NCI-H2029 treated with DMSO at 0.1 percent for 48 hours (cell line): ENCODE data around the gene ZG16B.

Experiments used
- DNase-seq: peaks from one replicate; lab custom pipeline; 2025; lab: John Stamatoyannopoulos, UW

ZG16B gene, protein sequence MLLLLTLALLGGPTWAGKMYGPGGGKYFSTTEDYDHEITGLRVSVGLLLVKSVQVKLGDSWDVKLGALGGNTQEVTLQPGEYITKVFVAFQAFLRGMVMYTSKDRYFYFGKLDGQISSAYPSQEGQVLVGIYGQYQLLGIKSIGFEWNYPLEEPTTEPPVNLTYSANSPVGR

DNA sequence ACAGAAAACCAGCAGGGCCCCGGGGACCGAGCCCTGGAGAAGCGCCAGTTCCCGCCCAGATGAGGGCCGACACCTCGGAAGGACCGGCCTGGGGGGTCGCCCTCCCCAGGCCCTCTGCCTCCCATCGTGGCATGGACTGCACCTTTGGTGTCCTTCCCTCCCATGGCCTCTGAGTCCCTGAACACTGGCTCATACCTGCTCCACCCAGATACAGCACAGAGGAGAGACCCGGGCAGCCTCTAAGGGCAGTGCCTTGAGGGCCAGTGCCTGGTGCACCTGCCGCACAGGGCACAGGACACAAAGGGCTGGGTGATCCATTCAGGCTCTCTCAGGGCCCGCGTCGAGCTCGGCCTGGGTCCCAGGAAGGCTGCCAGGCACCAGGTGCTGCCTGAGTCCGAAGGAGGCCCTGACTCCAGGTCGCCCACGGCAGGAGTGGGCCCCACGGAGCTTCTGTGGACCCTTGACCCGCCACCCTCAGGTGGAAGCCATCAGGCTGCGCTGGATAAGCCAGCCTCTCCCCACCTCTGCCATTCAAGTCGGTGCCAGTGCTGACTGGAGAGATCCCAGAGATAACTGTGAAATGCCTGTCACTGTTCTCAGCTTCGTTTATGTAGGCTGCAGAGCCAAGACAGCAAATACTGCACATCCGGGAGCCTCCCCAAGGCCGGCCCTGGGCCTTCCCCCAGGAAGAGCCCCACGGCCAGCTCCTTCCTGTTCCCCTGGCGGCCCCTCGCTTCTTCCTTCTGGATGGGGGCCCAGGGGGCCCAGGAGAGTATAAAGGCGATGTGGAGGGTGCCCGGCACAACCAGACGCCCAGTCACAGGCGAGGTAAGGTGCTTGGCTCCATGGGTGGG is at the start of gene ZG16B:
Gene ZG16B, plus strand, starts transcription at position 803 of the 854 bp plus-strand sequence. CDS start 139 bp downstream, outside the sequence.
- DNase-seq: no peak

DNA sequence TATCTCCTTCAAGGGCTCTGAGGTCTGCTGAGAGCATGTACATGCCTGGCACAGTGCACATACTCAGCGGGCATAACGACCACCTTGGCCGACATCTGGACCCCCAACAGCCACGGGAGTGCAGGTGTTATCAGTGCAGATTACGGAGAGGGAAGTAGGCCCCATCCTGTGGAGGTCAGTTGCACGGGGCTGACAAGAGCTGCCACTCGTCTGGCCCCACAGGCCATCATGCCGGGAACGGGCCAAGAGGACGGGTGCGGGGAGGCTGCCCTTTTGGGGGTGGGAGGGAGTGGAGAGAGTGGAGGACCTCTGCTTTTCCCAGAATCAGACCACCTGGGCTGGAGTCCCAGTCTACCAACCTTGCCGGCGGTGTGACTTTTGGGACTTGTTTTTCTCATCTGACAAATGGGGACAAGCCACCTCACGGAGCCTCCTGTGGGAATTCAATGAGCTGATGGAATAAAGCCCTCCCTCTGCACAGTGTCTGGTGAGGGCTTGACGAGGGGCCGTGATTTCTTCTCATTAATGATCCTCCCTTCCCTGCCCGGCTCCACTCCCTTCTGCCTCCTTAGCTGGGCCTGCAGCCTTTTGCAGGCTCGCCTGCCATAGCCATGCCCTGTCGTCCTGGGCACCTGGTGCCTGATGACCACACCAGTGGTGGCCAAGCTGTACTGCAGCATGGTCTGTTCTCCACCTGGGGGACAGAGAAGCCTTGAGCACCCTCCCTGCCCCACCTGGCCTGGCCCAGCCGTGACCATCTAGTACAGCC is 47.3 kb upstream of the ZG16B start:
- DNase-seq: no peak

DNA sequence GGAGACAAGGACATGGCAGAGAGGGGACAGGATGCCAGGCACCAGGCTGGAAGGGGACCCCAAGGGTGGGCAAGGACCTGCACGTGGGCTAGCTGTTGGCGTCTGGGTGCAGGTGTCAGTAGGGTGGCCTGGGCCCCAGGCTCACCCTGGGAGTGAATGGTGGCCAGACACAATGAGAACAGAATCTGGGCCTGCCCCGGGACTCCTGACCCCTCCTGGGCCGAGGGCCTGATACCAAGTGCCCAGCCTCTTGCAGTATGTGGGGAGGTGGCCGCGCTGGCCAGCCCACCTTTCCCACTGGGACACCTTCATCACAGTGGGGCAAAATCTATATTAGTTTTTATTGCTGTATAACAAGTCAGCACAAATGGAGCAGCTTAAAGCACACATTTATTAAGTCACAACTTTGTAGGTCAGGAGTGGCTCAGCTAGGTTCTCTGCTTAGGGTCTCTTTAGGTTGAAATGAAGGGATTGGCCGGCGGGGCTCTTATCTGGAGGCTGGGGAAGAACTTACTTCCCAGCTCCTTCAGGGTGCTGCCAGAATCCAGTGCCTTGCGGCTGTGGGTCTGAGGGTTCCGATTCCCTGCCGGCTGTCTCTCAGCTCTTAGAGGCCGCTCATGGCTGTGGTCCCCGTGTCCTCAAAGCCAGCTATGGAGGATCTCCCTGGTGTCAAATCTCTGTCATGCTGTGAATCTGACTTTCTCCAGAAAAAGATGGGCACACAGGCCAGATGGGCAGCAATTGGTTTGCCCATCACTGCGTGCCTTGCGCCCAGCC is 46.3 kb upstream of the ZG16B start:
- no peak for DNase-seq

DNA sequence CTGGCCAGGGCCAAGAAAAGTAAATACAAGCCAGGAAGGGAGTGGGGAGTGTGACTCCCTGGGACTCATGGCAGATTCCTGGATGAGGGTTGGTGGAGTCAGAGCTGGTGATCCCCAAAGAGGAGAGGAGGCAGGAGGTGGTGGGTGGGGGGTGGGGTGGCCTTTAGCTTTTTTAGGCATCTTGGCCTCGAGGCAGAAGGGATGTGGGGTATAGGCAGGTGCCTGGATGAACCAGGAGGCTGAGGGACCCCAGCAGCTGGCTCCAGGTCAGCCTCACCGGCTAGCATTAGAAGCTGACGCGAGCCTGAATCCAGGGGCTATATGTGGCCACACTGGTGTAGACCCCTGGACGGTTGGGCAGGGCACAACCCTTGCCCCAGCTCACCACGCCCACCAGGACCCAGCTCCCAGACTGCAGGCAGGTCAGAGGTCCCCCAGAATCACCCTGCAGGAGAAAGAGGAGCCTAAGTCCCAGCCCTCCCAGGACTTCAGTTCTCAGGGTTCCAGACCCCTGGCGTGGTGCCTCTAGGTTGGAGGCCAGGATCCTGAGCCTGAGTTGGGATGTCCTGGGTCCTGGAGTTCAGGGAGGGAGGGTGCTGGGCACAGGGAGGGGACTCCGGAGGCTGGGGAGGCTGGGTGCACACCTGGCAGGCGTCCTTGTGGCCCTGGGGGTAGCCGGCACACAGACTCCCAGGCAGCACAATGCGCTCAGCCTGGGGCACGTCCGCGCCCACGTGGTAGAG is 45.6 kb upstream of the ZG16B start:
- DNase-seq: no peak

DNA sequence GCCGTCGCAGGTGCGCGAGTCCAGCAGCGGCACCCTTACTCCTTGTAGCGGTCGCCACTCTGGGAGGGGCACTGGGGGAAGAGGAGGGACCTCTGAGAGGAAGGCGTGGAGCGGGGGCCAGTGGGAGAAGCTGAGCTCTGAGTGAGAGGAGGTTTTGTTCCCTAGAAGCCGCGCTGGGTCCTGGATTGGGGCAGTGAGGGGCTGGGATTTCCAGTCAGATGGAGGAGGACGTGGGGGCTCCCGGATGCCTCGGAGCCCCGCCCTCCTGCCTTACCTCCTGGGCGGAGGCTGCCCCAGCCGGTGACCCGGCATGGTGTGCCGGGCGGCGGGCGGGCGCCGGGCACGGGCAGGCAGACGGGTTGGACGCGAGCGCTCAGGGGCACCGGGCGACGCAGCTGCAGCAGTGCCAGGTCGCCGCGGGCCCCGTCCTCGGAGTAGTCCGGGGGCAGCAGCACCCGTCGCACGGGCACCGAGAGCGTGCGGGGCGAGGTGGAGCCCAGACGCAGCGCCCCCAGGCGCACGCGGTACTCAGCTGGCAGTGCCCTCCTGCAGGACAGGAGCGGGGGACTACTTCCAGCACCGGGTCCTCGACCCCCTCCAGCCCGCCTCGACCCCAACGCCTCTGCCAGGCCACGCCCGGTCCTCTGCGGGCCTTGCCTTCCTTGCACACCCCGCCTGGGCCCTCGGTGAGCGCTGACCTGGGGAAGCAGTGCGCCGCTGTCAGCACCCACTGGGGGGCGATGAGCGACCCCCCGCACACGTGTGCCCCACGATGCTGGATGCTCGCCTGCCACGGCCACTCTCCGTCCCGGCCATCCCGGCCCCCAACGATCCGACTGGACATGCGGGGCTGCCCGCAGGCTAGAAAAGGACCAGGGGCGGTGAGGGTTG is 44.8 kb upstream of the ZG16B start:
- DNase-seq: no peak

DNA sequence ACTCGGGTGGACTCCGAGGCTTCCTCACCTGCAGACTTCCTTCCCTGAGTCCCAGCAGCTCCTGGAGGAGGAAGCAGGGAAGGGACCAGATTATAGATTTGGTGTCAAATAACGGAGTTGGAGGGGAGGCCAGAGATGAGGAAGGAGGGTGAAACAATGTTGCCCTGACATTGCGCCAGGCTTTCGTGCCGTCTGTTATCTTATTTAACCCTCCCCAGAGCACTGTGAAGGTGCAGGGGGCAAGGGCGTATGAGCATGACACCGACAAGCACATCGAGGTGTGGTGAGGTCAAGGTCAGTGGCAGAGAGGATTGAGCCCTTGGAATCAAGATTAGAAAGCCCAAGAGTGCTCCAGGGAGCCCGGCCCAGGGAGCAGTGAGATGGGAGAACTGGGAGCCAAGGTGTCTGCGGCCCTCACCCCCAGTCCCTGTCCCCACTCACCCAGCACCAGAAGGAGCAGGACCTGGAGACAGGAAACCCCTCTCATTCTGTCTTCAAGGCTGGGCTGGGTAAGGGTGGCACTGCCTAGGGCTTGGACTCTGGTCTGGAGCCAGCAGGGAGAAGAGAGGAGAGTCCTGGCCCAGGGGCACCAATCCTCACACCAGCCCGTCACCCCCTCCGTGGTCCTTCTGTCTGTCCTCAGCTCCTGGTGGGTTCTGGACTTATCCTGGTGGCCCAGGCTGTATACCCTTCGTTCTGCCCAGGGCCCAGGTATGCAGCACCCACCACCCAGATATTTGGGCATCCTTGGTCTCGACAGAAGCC is 43.9 kb upstream of the ZG16B start:
- DNase-seq: peak; percentile 4

DNA sequence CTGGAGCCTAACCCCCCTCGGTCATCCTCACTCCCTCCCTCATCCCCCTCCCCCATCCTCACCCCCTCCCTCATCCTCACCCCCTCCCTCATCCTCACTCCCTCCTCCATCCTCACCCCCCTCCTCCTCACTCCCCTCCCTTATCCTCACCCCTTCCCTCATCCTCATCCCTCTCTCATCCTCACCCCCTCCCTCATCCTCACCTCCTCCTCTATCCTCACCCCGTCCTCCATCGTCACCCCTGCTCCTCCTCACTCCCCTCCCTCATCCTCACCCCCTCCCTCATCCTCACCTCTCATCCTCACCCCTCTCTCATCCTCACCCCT is 43.3 kb upstream of the ZG16B start:
- DNase-seq: no peak

DNA sequence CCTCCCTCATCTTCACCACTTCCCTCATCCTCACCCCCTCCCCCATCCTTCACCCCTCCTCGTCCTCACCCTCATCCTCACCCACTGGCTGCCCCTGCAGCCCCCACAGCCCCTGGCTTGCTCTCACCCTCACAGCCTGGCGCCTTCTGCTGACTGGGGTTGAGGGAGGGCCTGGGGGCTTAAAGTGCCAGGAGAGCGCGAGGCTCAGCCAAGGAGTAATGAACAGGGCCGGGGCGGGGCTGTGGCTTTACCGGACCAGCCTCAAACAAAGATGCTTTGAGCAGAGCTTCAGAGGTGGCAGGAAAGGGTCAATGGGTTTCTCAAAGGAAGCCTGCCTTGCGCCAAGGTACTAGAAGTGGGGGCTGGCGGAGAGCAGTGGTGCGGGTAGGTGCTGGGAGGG is 42.7 kb upstream of the ZG16B start, which contains the start of gene PRSS33:
Gene PRSS33, minus strand, starts transcription at position 155 of the 400 bp plus-strand sequence. CDS start 1,013 bp downstream, outside the sequence.
- no peak for DNase-seq

DNA sequence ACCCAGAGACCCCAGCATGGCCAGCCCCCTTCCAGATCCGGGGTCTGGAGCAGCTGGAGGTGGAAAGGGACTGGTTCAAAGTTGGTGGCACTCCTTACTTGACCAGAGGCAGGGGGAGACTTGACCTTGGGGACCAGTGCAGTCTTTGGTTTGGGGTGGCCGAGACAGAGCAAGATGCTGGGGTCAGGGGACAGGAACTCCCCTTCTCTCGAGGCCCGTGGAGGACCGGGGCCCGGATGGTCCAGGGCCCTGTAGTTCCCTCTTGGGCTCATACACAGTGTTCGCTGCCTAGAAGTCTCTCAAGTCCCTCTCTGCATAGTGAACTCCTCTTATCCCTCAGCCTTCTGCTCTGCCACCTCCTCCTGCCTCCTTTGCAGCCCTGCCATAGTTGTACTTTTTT is 42.1 kb upstream of the ZG16B start:
- DNase-seq: no peak

DNA sequence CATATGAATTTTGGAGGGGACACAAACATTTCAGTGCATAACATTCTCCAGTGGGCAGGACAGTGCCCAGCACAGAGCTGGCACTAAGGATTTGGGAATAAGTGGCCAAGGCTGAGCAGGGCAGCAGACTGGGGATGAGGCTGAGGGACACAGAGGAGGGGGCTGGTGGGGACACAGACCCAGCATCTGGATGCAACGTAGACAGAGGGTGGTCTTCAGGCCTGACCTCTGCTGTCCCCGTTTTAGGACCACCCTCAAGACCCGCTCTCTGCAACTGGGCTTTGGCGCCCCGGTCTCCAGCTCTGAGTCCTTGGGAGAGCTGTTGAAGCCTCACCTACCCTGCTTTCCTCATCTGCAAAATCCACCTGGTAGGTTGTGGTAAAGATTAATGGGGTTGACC is 39.5 kb upstream of the ZG16B start:
- no peak for DNase-seq

DNA sequence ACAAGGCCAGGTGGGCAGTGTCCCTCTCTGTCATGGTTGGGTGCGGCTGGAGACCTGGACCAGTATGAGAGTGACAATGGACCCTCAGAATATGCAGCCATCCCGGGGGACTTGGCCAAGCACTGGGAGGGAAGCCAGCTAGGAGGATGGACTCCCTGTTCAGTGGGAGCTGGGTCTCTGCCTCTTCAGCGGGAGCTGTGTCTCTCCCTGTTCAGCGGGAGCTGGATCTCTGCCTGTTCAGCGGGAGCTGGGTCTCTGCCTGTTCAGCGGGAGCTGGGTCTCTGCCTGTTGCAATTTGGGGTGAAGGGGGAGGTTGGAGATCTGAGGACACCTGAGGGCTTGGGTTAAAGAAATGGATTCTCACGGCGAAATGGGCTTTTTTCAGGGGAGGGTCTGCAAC is 38.9 kb upstream of the ZG16B start:
- no peak for DNase-seq

DNA sequence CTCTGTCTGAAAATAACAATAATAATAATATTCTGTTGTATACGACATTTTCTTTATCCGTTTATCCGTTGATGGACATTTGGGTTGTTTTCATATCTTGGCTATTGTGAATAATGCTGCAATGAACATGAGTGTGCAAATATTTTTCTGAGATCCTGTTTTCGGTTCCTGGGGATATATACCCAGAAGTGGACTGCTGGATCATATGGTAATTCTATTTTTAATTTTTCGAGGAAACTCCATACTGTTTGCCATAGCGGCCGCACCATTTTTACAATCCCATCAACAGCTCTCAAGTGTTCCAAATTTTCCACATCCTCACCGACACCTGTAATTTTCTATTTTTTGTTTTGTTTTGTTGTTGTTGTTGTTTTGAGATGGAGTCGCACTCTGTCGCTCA is 37.2 kb upstream of the ZG16B start:
- DNase-seq: no peak

DNA sequence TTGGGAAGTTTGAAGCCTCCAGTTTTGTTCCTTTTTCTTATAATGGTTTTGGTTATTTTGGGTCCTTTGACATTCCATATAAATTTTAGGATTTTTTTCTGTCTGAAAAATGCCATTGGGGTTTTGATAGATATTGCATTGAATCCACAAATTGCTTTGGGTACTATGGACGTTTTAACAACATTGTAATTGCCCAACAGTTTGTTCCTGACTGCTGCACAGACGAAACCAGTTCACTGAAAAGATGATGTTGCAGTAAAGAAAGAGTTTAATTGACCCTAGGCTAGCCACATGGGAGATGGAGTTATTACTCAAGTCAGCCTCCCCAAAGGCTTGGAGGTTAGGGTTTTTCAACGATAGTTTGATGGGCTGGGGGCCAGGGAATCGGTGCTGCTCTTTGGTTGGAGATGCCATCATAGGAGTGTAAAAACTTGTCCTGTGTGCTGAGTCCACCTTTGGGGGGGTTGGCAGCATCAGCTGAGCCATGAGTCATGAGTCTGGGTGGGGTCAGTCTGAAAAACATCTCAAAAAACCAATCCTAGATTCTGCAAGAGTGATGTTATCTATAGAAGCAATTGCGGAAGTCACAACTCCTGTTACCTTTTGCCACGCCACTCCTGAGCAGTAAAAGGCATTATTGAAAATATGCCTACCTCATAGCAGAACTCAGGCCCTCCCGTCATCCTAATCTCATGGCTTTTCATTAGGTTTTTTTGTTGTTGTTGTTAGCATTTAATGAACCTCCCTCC is 34.5 kb upstream of the ZG16B start:
- DNase-seq: no peak

DNA sequence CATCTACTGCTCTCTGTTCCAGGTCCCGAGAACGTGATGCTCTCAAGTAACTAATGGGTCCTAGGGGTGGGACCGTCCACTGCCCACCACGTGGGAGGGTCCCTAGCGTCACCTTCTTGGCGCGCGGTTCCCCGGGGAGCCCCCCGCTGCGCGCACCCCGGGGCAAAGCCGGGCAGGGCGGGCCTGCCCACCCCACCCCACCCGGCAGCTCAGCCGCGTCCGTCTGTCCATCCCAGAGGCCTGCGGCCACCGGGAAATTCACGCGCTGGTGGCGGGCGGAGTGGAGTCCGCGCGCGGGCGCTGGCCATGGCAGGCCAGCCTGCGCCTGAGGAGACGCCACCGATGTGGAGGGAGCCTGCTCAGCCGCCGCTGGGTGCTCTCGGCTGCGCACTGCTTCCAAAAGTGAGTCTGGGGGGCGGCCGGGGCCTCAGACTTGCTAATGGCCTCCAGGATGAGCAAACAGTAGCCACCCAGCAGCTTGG is 31.3 kb upstream of the ZG16B start:
- DNase-seq: no peak

DNA sequence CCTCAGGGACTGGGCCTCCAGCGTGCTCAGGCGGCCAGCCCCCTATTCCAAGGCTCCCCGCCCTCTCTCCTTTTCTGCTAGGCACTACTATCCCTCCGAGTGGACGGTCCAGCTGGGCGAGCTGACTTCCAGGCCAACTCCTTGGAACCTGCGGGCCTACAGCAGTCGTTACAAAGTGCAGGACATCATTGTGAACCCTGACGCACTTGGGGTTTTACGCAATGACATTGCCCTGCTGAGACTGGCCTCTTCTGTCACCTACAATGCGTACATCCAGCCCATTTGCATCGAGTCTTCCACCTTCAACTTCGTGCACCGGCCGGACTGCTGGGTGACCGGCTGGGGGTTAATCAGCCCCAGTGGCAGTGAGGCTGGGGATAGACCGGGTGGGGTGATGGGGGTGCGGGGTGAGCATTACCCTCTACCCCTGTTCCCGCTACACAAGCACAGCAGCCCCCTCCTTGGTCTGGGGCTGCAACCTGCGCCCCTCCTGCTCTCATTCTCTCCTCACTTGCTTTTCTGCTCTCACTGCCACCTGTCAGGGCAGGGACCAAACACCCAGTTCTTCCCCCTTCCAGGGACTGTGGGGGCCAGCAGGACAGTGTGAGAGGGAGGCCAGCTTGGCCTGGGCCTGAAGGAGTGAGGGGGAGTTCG is 30.8 kb upstream of the ZG16B start:
- no peak for DNase-seq

DNA sequence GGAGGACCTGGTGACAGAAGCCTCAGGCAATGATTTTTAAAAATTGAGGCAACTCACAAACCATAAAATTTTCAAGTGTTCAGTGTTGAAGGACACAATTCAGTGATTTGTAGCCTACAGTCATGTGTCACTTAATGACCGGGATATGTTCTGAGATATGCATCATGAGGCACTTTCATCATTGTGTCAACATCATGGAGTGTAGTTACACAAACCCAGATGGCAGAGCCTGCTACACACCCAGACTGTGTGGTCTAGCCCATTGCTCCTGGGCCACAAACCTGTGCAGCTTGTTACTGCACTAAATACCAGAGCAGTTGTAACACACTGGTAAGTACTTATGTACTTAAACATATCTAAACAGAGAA is 30.3 kb upstream of the ZG16B start:
- DNase-seq: peak; percentile 15

DNA sequence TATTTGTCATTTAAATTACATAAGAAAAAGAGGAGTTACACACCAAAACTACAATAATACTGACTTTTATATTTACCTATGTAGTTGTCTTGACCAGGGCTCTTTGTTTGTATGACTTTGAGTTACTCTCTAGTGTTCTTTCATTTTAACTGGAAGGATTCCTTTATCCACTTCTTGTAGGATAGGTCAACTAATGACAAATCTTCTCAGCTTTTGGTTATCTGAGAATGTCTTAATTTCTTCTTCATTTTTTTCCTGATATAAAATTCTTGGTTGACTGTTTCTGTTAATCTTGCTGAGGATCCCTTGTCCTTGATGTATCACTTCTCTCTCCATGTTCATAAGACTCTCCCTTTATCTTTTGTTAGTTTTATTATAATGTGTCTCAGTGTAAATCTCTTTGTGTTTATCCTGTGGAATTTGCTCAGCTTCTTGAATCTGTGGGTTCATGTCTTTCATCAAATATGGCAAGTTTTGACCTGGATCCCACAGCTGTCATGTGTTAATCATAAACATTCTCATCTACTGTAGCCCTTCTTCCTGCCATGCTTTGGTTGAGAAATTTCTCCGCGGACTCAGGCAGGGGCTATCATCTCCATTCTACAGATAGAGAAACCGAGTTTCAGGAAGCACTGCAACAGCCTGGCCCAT is 26.4 kb upstream of the ZG16B start:
- DNase-seq: no peak

DNA sequence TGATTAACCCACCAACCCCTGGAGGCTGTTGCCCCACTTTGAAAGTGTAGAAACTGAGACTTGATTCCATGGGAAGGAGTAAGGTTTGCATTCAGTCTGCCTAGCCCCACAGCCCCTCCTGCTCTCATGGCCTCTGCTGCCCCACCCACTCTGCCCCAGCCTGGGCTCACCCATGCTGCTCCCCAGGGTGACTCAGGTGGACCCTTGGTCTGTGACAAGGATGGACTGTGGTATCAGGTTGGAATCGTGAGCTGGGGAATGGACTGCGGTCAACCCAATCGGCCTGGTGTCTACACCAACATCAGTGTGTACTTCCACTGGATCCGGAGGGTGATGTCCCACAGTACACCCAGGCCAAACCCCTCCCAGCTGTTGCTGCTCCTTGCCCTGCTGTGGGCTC is 25.4 kb upstream of the ZG16B start:
- DNase-seq: no peak
